SJSA1 (cell line): ENCODE results near the gene OR6C2. TPM values are rescaled to one million over a fixed set of nuclear protein-coding genes. Genes with fewer than 3 reads are reported as not detected.

Source experiments
- DNase-seq, 2 experiments: peaks; one replicate each; pipeline ENCODE4 v3.0.0-alpha.2; 2015 to 2020; ENCODE audit warnings: low spot score in 2 of 2, low read depth in 1 of 2
- H3K27ac ChIP-seq: fragments of 250-450 bp; sonication (Bioruptor Pico); 2 replicates; pipeline ENCODE4 v1.5.1; 2020; ENCODE audit warnings: mild to moderate bottlenecking, moderate library complexity
- H3K27me3 ChIP-seq: fragments of 250-450 bp; sonication (Bioruptor Pico); replicated peaks from 2 replicates; pipeline ENCODE4 v1.5.1; 2020; ENCODE audit warnings: mild to moderate bottlenecking, moderate library complexity
- H3K36me3 ChIP-seq: fragments of 250-450 bp; sonication (Bioruptor Pico); 2 replicates; pipeline ENCODE4 v1.5.1; 2020; ENCODE audit warnings: mild to moderate bottlenecking
- H3K4me1 ChIP-seq: fragments of 250-450 bp; sonication (Bioruptor Pico); replicated peaks from 2 replicates; pipeline ENCODE4 v1.6.1; 2021; ENCODE audit warnings: mild to moderate bottlenecking
- H3K4me3 ChIP-seq: fragments of 250-450 bp; sonication (Bioruptor Pico); 2 replicates; pipeline ENCODE4 v1.5.1; 2020; ENCODE audit warnings: mild to moderate bottlenecking
- H3K9me3 ChIP-seq: fragments of 250-450 bp; sonication (Bioruptor Pico); replicated peaks from 2 replicates; pipeline ENCODE4 v1.5.1; 2020; ENCODE audit warnings: mild to moderate bottlenecking
- total RNA-seq: library from RNA; depleted of rRNA; stranded (reverse); fragments of >200 nt; shearing (Covaris generic); gene quantifications from 2 replicates; pipeline ENCODE4 v1.2.3, GENCODE V29; 2014; rRNA removed

OR6C2 gene
- total RNA-seq, 1 experiment from 2014 or later = not detected

GRCh38 chr12:55499810-55500252, 56.0 kb downstream of the OR6C2 start:
- H3K27me3 ChIP-seq = 0 out of 2 replicates have a peak, but pooled peaks cover 3% of the 10 kb centered on the region
- no peak overlapping the region for H3K27ac ChIP-seq
- no peak for DNase-seq
- H3K36me3 ChIP-seq = no peaks in the 10 kb centered on the region
- H3K9me3 ChIP-seq = no peaks in the 10 kb centered on the region
- H3K4me1 ChIP-seq = no peaks in the 10 kb centered on the region
- no peak overlapping the region for H3K4me3 ChIP-seq

- Histone ChIP-seq H3K9me3 (no peaks in the 10 kb centered on the region), H3K27me3 (0 out of 2 replicates have a peak, but pooled peaks cover 3% of the 10 kb centered on the region), H3K27ac (no peak overlapping the region), H3K4me1 (no peaks in the 10 kb centered on the region), H3K36me3 (no peaks in the 10 kb centered on the region), H3K4me3 (no peak overlapping the region)
- no peak for DNase-seq
Measured at GRCh38 chr12:55501601-55502000, 57.7 kb downstream of the OR6C2 start.

Other genes starting within 250 kb of the OR6C2 start
- gene OR10A7, start 223.1 kb upstream of the OR6C2 start, total RNA-seq = not detected in 2 replicates
- gene OR6C74, start 199.5 kb upstream of the OR6C2 start, total RNA-seq = not detected in 2 replicates
- not detected in 2 replicates for gene OR6C6, start 147.5 kb upstream of the OR6C2 start, total RNA-seq
- not detected in 2 replicates for gene OR6C1, start 129.7 kb upstream of the OR6C2 start, total RNA-seq
- gene OR6C3, start 113.3 kb upstream of the OR6C2 start, total RNA-seq = not detected in 2 replicates
- gene OR6C75, start 81.1 kb upstream of the OR6C2 start, total RNA-seq = not detected in 2 replicates
- gene OR6C65, start 43.5 kb upstream of the OR6C2 start, total RNA-seq = not detected in 2 replicates
- not detected in 2 replicates for gene OR6C76, start 17.8 kb upstream of the OR6C2 start, total RNA-seq
- gene OR6C70, start 26.1 kb downstream of the OR6C2 start, total RNA-seq = not detected in 2 replicates
- not detected in 2 replicates for gene OR6C68, start 48.3 kb downstream of the OR6C2 start, total RNA-seq
- gene OR6C4, start 105.5 kb downstream of the OR6C2 start, total RNA-seq = not detected in 2 replicates
- not detected in 2 replicates for gene OR2AP1, start 128.4 kb downstream of the OR6C2 start, total RNA-seq
- gene OR10P1, start 192.8 kb downstream of the OR6C2 start, total RNA-seq = not detected in 2 replicates